Measurements from ENCODE around the gene CRYBG2. TPM values are rescaled to one million over a fixed set of nuclear protein-coding genes. Genes with fewer than 3 reads are reported as not detected.

CRYBG2 gene
- total and polyA plus RNA-seq, 2 of the 8 experiments (the other 6 are each of a cell fraction or from before 2014, with no cell fraction given), result 14.2 to 17.0 TPM

DNA sequence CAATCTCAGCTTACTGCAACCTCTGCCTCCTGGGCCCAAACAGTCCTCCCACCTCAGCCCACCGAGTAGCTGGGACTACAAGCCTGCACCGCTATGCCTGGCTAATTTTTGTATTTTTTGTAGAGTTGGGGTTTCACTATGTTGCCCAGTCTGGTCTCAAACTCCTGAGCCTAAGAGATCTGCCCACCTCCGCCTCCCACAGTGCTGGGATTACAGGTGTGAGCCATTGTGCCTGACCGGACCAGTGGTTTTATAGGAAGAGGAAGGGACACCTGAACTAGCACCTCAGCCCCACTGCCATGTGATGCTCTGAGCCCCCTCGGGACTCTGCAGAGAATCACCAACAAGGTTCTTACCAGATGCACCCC lies 4.1 kb downstream of the CRYBG2 start (continued):
- TF ChIP-seq POLR2A (IDR thresholded peaks at IDR 0.05; ENCODE audit: control extremely low read depth in 1 of 2, low read depth in 2 of 2, low read length in 2 of 2) (no peak), NRF1 (IDR thresholded peaks at IDR 0.05; ENCODE audit: low read depth, low read length) (no peak), BRCA1 (IDR thresholded peaks at IDR 0.05; ENCODE audit: low read depth, low read length) (no peak), HDAC6 (IDR thresholded peaks at IDR 0.05; ENCODE audit: low read depth, low read length) (no peak), NANOG (IDR thresholded peaks at IDR 0.05; ENCODE audit: insufficient read depth, low read depth, low read length, poor library complexity, severe bottlenecking) (no peak)
